Measurements from ENCODE around the gene HSBP1.
A peak's percentile ranks its signal among the peaks of the same experiment; 100 is the strongest.

Gene HSBP1

GRCh38 chr16:83854420-83854819 lies 46.6 kb downstream of the HSBP1 start:
- no peaks in the 10 kb centered on the region for H3K27me3 ChIP-seq (ENCODE audit: low read depth)
- in situ Hi-C loops (cut with MboI; ENCODE audit: low sequenced_read_pairs), result no loop called here
- peaks cover 26% of the 10 kb centered on the region for H3K4me1 ChIP-seq
- no peaks in the 10 kb centered on the region for H3K9me3 ChIP-seq
- H3K36me3 ChIP-seq (replicated peaks), result no peaks in the 10 kb centered on the region; the same call in 1 of the 2 replicates
- no peak overlapping the region for H3K4me3 ChIP-seq
- DNase-seq (ENCODE audit: low spot score in 2 of 2), result peak; percentile 27 to 57

- in situ Hi-C loops (cut with MboI; ENCODE audit: low sequenced_read_pairs), result no loop called here
- DNase-seq (ENCODE audit: low spot score in 2 of 2), result peak; percentile 71 to 86
- no peaks in the 10 kb centered on the region for H3K36me3 ChIP-seq (replicated peaks)
- no peaks in the 10 kb centered on the region for H3K9me3 ChIP-seq
- H3K27me3 ChIP-seq (ENCODE audit: low read depth), result no peaks in the 10 kb centered on the region
- peaks cover 20% of the 10 kb centered on the region for H3K4me1 ChIP-seq
- no peak overlapping the region for H3K4me3 ChIP-seq
These were observed 49.0 kb downstream of the HSBP1 start for GRCh38 chr16:83856792-83857191.

- in situ Hi-C loops (cut with MboI; ENCODE audit: low sequenced_read_pairs), result no loop called here
- Histone ChIP-seq H3K36me3 (replicated peaks) (no peaks in the 10 kb centered on the region), H3K4me3 (no peak overlapping the region), H3K9me3 (no peaks in the 10 kb centered on the region), H3K4me1 (peaks cover 21% of the 10 kb centered on the region), H3K27me3 (ENCODE audit: low read depth) (no peaks in the 10 kb centered on the region)
- no peak for DNase-seq (ENCODE audit: low spot score in 2 of 2)
These were observed 51.5 kb downstream of the HSBP1 start for GRCh38 chr16:83859265-83859664.

- no peak overlapping the region for H3K4me3 ChIP-seq
- H3K4me1 ChIP-seq, result peaks cover 8% of the 10 kb centered on the region
- in situ Hi-C loops (cut with MboI; ENCODE audit: low sequenced_read_pairs), result no loop called here
- H3K36me3 ChIP-seq (replicated peaks), result no peaks in the 10 kb centered on the region
- no peaks in the 10 kb centered on the region for H3K27me3 ChIP-seq (ENCODE audit: low read depth)
- peaks cover 9% of the 10 kb centered on the region; the same call in 1 of the 2 replicates for H3K9me3 ChIP-seq
- no peak for DNase-seq (ENCODE audit: low spot score in 2 of 2)
These were observed 54.9 kb downstream of the HSBP1 start for GRCh38 chr16:83862661-83863060.

- peaks cover 9% of the 10 kb centered on the region; the same call in 1 of the 2 replicates for H3K9me3 ChIP-seq
- in situ Hi-C loops (cut with MboI; ENCODE audit: low sequenced_read_pairs), result no loop called here
- no peak overlapping the region for H3K4me3 ChIP-seq
- no peak for DNase-seq (ENCODE audit: low spot score in 2 of 2)
- peaks cover 8% of the 10 kb centered on the region for H3K4me1 ChIP-seq
- no peaks in the 10 kb centered on the region for H3K36me3 ChIP-seq (replicated peaks)
- H3K27me3 ChIP-seq (ENCODE audit: low read depth), result no peaks in the 10 kb centered on the region
These were observed 55.9 kb downstream of the HSBP1 start for GRCh38 chr16:83863682-83864081.
